Ureter (tissue), 1 donor: ENCODE data around the gene RPGRIP1L. TPM values are rescaled to one million over a fixed set of nuclear protein-coding genes. Genes with fewer than 3 reads are reported as not detected.

Source experiments
- DNase-seq: peaks from one replicate; pipeline ENCODE4 v3.0.0-alpha.2; 2020; ENCODE audit warnings: low spot score
- total RNA-seq: library from RNA; stranded (reverse); gene quantifications from one replicate; pipeline ENCODE4 v1.2.4, GENCODE V29; 2023
- donor health status: DM: yes; HTN: yes; CAD: no.

RPGRIP1L gene
- total RNA-seq, 1 donor from 2014 or later: 14.1 TPM

- no peak for DNase-seq
Measured at GRCh38 chr16:53651357-53651756, 52.3 kb downstream of the RPGRIP1L start.

GRCh38 chr16:53646506-53646905 is 57.2 kb downstream of the RPGRIP1L start:
- no peak for DNase-seq

DNA sequence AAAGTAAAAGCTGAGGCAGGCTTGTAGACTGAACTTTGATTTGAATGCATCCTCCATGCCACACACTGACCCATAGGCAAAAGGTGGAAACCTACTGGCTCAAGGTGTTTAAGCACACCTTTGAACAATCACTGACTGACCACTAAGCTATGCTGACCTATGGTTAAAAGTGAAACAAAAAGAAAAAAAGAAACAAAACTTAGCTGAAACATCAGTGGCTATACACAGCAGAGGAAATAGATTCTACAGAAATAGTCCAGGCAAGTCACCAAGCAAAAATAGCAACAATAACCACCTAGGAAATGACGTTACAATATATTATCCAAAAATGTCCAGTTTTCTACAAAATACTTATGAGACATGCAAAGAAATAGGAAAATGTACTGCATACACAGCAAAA is 60.2 kb downstream of the RPGRIP1L start:
- no peak for DNase-seq

DNA sequence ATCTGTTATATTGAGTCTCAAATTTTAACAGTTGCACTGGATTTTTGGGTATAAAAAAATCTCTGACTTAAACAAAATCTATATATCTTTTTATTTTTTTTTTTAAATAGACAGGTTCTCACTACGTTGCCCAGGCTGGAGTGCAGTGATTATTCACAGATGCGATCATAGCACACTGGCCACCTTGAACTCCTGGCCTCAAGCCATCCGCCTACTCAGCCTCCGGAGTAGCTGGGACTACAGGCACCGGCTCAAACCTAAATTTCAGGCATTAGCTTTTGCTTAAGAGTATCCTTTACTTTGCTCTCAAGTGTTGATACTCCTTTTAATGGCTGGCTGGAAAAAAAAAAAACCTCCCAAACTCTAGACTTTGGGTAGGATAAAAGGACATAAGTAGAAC is 61.6 kb downstream of the RPGRIP1L start:
- DNase-seq: no peak

DNA sequence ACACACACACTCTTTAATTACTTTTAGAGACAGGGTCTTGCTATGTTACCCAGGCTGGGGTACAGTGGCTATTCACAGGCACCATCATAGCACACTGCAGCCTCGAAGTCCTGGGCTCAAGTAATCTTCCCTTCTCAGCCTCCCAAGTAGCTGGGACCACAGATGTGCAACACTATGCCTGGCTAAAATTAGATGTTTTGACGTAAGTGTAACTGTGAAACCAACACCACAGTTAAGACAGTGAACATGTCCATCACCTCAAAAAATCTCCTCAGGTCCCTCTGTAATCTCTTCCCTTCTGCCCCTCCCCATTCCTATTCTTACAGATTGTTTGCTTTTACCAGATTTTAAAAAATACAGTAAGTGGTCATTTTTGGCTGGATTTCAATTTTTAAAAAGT is 66.7 kb downstream of the RPGRIP1L start:
- no peak for DNase-seq

DNA sequence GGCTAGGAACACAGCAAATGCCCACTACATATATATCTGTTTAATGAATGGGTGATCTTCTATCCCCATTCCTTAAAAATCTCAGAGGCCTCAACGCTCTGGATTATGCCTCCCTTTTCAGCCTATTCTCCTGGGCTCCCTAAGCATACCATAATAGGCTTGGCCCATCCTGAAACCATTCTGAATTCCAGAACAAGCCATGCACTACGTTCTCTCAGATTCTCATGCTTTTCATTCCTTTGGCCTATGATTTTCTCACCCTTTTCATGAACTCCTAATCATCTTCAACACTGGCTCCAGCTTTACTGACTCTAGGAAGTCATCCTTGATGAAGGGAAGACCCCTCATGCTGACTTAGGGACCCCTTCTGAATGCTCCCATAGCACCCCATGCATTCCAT is 71.1 kb downstream of the RPGRIP1L start:
- DNase-seq: no peak

GRCh38 chr16:53631236-53632025 is 72.2 kb downstream of the RPGRIP1L start:
- no peak for DNase-seq

- DNase-seq: no peak
Measured at GRCh38 chr16:53629607-53630312, 73.9 kb downstream of the RPGRIP1L start.

- DNase-seq: no peak
Measured at GRCh38 chr16:53629151-53629550, 74.5 kb downstream of the RPGRIP1L start.

DNA sequence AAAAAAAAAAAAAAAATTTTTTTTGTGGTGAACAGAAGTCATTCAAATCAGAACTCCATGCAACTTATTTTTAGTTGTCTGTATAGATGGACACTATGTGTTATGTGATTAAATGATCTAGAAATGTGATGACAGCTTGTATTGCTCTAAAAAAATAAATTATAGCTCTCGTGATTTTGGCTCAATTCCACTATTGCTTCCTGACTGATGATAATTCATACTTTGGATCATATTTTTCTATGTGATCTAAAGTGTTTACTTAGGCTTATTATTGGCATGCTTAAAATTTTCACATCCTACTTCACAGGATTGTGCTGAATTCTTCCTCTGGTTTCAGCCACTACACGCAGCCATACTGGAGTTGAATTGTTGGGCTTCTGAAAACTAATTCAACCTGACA is 76.8 kb downstream of the RPGRIP1L start:
- no peak for DNase-seq

DNA sequence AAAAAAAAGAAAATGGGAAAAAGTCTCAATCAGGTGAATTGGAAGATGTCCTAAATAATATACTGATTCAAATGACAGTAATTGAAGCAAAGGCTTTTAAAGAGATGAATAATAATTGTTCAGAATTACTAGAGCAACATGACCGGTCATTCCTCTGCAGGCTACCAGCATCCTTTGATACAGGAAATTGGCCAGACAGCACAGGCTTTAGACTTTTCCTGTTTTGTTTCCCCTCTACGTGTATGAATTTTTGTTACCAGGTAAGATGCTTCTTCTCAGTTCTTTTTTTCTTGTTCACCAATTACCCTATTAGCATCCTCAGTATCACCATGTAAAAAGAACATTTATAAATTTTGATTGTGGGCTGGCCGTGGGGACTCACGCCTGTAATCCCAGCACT is 77.5 kb downstream of the RPGRIP1L start:
- DNase-seq: no peak

GRCh38 chr16:53625221-53625620 is 78.4 kb downstream of the RPGRIP1L start:
- DNase-seq: no peak

DNA sequence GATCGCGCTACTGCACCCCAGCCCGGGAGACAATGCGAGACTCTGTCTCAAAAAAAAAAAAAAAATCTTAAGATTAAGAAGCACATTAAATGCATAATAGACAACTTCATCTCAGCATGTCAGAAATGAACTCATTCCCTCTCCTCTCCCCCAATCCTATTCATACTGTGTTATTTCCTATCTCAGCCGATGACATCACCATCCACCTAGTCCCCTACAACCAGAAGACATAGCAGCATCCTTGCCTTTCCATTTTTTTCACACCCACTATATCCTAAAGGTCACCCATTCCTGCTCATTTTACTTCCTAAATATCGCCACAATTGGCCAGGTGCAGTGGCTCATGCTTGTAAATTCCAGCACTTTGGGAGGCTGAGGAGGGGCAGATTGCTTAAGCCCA is 81.3 kb downstream of the RPGRIP1L start:
- DNase-seq: no peak

DNA sequence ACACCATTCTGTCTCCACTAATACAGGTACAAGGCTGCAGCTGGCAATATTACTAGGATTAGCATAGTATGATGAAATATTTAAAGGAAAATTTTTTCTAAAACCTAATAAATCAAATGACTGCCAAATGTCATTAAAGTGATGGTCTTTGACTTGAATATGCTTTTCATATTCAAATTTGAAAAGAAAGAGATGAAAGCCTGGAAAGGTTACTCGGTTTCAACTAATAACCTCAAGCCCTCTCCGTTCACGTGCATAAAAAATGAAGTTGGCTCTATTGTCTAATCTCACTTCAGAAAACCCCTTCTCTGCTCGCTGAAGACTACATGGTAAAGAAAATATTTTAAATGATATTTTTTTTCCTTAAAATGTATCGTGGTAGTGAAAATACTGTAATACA is 83.2 kb downstream of the RPGRIP1L start:
- DNase-seq: no peak

GRCh38 chr16:53619235-53619634 is 84.4 kb downstream of the RPGRIP1L start:
- no peak for DNase-seq

DNA sequence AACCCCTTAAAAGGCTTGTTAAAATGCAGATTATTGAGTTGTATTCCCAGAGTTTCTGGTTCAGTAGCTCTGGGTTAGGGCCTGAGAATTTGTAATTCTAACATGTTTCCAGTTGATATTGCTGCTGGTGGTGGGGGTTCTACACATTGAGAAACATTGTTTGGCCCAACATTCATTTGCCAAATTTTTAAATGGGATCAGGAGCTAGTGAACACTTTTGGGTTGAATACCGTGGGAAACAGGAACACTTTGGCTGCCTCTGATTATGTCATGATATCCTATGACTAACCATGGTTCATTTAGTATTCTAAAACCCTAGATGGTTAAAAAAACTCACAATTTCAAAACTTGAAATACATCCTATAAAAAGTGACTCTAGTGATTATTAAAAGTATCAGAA is 89.3 kb downstream of the RPGRIP1L start:
- no peak for DNase-seq

- DNase-seq: no peak
Measured at GRCh38 chr16:53612003-53612402, 91.7 kb downstream of the RPGRIP1L start.

GRCh38 chr16:53611179-53611696 is 92.4 kb downstream of the RPGRIP1L start:
- no peak for DNase-seq

GRCh38 chr16:53609536-53609935 is 94.1 kb downstream of the RPGRIP1L start:
- no peak for DNase-seq

DNA sequence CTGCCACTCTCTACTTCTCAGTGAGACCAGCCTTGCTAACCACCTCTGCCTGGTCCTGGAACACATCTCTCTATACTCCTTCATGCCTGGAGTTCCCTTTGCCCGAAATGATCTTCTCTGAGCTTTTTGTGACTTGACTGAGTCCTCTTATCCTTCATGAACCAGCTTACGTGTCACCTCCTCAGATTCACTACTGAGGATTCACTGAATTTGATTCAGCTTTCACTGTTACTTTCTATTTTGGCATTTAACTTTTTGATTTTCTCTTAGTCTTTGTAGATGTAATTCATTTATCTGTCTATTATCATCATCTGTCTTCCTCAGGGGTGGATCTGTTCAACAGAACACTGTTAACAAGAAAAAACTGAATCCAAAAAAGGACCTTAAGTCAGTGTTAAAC is 95.6 kb downstream of the RPGRIP1L start:
- DNase-seq: no peak

GRCh38 chr16:53605831-53606400 is 97.7 kb downstream of the RPGRIP1L start:
- DNase-seq: no peak

- no peak for DNase-seq
Measured at GRCh38 chr16:53605356-53605755, 98.3 kb downstream of the RPGRIP1L start.

- no peak for DNase-seq
Measured at GRCh38 chr16:53601961-53602360, 101.7 kb downstream of the RPGRIP1L start.
